ENCODE measurements around the gene MATN3. TPM values are rescaled to one million over a fixed set of nuclear protein-coding genes. Genes with fewer than 3 reads are reported as not detected.

MATN3 gene
- total and polyA plus RNA-seq, 2 of the 13 experiments (the other 11 are each of a cell fraction or from before 2014, with no cell fraction given) = 36.1 to 208 TPM

GRCh38 chr2:20005891-20006470 lies 6.5 kb downstream of the MATN3 start:
- intact Hi-C loops (cut with micrococcal nuclease; ENCODE audit: unreplicated experiment) (no loop called here), in situ Hi-C loops (cut with HindIII; ENCODE audit: extremely low pct_ligation_motif_present, low pct_unique_long_range_greater_than_20kb) (no loop called here)
- ChIA-PET CTCF (ENCODE audit: low intra/inter-chr PET ratio, low total read pairs) (no interaction called here), POLR2A (interaction anchor here (1.0 to 4.7 kb wide), 5 partner anchors 10 to 181 kb away, joined by 3 to 23 read pairs (median 3); partner anchors contain the start of gene WDR35)
- Histone ChIP-seq H3K36me3 (replicated peaks in 1 of 2; ENCODE audit: control insufficient read depth in 1 of 2, insufficient read depth in 2 of 2, low read length in 2 of 2) (peaks cover 15 to 26% of the 10 kb centered on the region in 2 experiments), H3K27ac (ENCODE audit: extremely low read length, insufficient read depth, low read length) (peak overlapping the region; percentile 59), H3K27me3 (ENCODE audit: control insufficient read depth in 1 of 2, insufficient read depth in 2 of 2, low read length in 2 of 2) (no peaks in the 10 kb centered on the region; a peak in 1 of 5 replicates), H3K79me2 (ENCODE audit: insufficient read depth, low read length) (peaks cover 15% of the 10 kb centered on the region), H2AFZ (ENCODE audit: low read length) (no peak overlapping the region), H3K9ac (ENCODE audit: insufficient read depth, low read depth, low read length) (peak overlapping the region; percentile 9; the same call in 1 of the 2 replicates), H3K4me3 (replicated peaks in 1 of 3; ENCODE audit: insufficient read depth in 1 of 3, low read depth in 2 of 3, low read length in 3 of 3) (no peak overlapping the region; a peak in 1 of 6 replicates), H3K4me2 (ENCODE audit: low read depth, low read length) (no peak overlapping the region), H3K9me3 (ENCODE audit: low read length) (no peaks in the 10 kb centered on the region), H3K4me1 (ENCODE audit: insufficient read depth, low read length) (peaks cover 82% of the 10 kb centered on the region), H4K20me1 (ENCODE audit: insufficient read depth, low read length) (no peaks in the 10 kb centered on the region)
- DNase-seq (ENCODE audit: low spot score) (no peak), ATAC-seq (peak; percentile 60), FAIRE-seq (no peak)
- BruUV-seq (replicated peaks) = no TSS peak
- WGBS (ENCODE audit: low lambda C conversion rate) = 85% methylated on average over 16 of the region's 17 CpGs
- TF ChIP-seq ARNT (IDR thresholded peaks at IDR 0.05) (no peak), NBN (conservative IDR thresholded peaks at IDR 0.05) (no peak), NFIC (IDR thresholded peaks at IDR 0.05; ENCODE audit: low read length) (no peak), MAX (IDR thresholded peaks at IDR 0.05) (peak; percentile 43; the same call in 1 of the 2 replicates), MEF2D (CRISPR knock-in tag; IDR thresholded peaks at IDR 0.05) (no peak), MYC (CRISPR knock-in tag; IDR thresholded peaks at IDR 0.05; ENCODE audit: borderline replicate concordance) (0 out of 2 replicates have a peak, but pooled peaks have one; percentile 33), SALL1 (CRISPR knock-in tag; IDR thresholded peaks at IDR 0.05) (peak; percentile 68), CENPX (CRISPR knock-in tag; IDR thresholded peaks at IDR 0.05) (no peak), MIER2 (CRISPR knock-in tag; IDR thresholded peaks at IDR 0.05) (no peak), ZNF614 (CRISPR knock-in tag; IDR thresholded peaks at IDR 0.05; ENCODE audit: borderline replicate concordance) (no peak), TBP (CRISPR knock-in tag; IDR thresholded peaks at IDR 0.05) (no peak), MED8 (CRISPR knock-in tag; IDR thresholded peaks at IDR 0.05; ENCODE audit: insufficient replicate concordance) (no peak), RBFOX2 (IDR thresholded peaks at IDR 0.05; ENCODE audit: low read depth, low read length) (no peak), CAMTA2 (CRISPR knock-in tag; IDR thresholded peaks at IDR 0.05; ENCODE audit: borderline replicate concordance) (no peak), ZNF766 (CRISPR knock-in tag; IDR thresholded peaks at IDR 0.05; ENCODE audit: borderline replicate concordance) (no peak), ZBTB44 (CRISPR knock-in tag; IDR thresholded peaks at IDR 0.05) (no peak)
- TF ChIP-seq, protein P1, sequence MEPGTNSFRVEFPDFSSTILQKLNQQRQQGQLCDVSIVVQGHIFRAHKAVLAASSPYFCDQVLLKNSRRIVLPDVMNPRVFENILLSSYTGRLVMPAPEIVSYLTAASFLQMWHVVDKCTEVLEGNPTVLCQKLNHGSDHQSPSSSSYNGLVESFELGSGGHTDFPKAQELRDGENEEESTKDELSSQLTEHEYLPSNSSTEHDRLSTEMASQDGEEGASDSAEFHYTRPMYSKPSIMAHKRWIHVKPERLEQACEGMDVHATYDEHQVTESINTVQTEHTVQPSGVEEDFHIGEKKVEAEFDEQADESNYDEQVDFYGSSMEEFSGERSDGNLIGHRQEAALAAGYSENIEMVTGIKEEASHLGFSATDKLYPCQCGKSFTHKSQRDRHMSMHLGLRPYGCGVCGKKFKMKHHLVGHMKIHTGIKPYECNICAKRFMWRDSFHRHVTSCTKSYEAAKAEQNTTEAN (CRISPR knock-in tag; conservative IDR thresholded peaks at IDR 0.05) = no peak
- TF ChIP-seq, protein P2, sequence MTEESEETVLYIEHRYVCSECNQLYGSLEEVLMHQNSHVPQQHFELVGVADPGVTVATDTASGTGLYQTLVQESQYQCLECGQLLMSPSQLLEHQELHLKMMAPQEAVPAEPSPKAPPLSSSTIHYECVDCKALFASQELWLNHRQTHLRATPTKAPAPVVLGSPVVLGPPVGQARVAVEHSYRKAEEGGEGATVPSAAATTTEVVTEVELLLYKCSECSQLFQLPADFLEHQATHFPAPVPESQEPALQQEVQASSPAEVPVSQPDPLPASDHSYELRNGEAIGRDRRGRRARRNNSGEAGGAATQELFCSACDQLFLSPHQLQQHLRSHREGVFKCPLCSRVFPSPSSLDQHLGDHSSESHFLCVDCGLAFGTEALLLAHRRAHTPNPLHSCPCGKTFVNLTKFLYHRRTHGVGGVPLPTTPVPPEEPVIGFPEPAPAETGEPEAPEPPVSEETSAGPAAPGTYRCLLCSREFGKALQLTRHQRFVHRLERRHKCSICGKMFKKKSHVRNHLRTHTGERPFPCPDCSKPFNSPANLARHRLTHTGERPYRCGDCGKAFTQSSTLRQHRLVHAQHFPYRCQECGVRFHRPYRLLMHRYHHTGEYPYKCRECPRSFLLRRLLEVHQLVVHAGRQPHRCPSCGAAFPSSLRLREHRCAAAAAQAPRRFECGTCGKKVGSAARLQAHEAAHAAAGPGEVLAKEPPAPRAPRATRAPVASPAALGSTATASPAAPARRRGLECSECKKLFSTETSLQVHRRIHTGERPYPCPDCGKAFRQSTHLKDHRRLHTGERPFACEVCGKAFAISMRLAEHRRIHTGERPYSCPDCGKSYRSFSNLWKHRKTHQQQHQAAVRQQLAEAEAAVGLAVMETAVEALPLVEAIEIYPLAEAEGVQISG (CRISPR knock-in tag; IDR thresholded peaks at IDR 0.05) = peak; percentile 25; the same call in 1 of the 2 replicates

All from HepG2 (cell line).